Medulla oblongata (tissue), 1 donor: ENCODE data around the gene MLANA.

Experiments used
- DNase-seq: peaks from one replicate; pipeline ENCODE4 v3.0.0-alpha.2; 2015; ENCODE audit errors: extremely low spot score

MLANA gene

GRCh38 chr9:5899292-5899691 lies 8.6 kb downstream of the MLANA start:
- no peak for DNase-seq

- no peak for DNase-seq
Observed at GRCh38 chr9:5900622-5901021, 9.9 kb downstream of the MLANA start.

- DNase-seq = no peak
Observed at GRCh38 chr9:5902377-5902776, 11.7 kb downstream of the MLANA start.

GRCh38 chr9:5908918-5909317 lies 18.2 kb downstream of the MLANA start:
- no peak for DNase-seq

- DNase-seq = no peak
Observed at GRCh38 chr9:5909976-5910375, 19.3 kb downstream of the MLANA start.

- DNase-seq = no peak
Observed at GRCh38 chr9:5910413-5911057, 19.8 kb downstream of the MLANA start.

GRCh38 chr9:5915438-5915837 lies 24.7 kb downstream of the MLANA start:
- DNase-seq = no peak

GRCh38 chr9:5917273-5917672 lies 26.6 kb downstream of the MLANA start:
- DNase-seq = no peak

GRCh38 chr9:5917888-5918287 lies 27.2 kb downstream of the MLANA start:
- no peak for DNase-seq

GRCh38 chr9:5918460-5918859 lies 27.8 kb downstream of the MLANA start:
- DNase-seq = no peak

- DNase-seq = no peak
Observed at GRCh38 chr9:5920860-5921328, 30.2 kb downstream of the MLANA start.

- no peak for DNase-seq
Observed at GRCh38 chr9:5922192-5922591, 31.5 kb downstream of the MLANA start.

- DNase-seq = no peak
Observed at GRCh38 chr9:5931657-5932056, 41.0 kb downstream of the MLANA start.

GRCh38 chr9:5938449-5938848 lies 47.8 kb downstream of the MLANA start:
- DNase-seq = no peak

- DNase-seq = peak; percentile 75
Observed at GRCh38 chr9:5939530-5939929, 48.8 kb downstream of the MLANA start.

GRCh38 chr9:5941214-5941613 lies 50.5 kb downstream of the MLANA start:
- no peak for DNase-seq

- DNase-seq = no peak
Observed at GRCh38 chr9:5945112-5945511, 54.4 kb downstream of the MLANA start.

- DNase-seq = no peak
Observed at GRCh38 chr9:5947912-5948311, 57.2 kb downstream of the MLANA start.

- peak; percentile 30 for DNase-seq
Observed at GRCh38 chr9:5949103-5949699, 58.5 kb downstream of the MLANA start.

GRCh38 chr9:5950261-5950660 lies 59.6 kb downstream of the MLANA start:
- no peak for DNase-seq

- no peak for DNase-seq
Observed at GRCh38 chr9:5951686-5952211, 61.1 kb downstream of the MLANA start.

GRCh38 chr9:5953743-5954707 lies 63.3 kb downstream of the MLANA start:
- DNase-seq = peak; percentile 18
